Ascending aorta (tissue), 2 donors: Measurements from ENCODE around the gene CSF2RB. TPM values are rescaled to one million over a fixed set of nuclear protein-coding genes. Genes with fewer than 3 reads are reported as not detected.

ENCODE experiments used
- DNase-seq, 2 donors: peaks; one replicate each; pipeline ENCODE4 v3.0.0-alpha.2; 2019; ENCODE audit warnings: low spot score in 2 of 2
- H3K27ac ChIP-seq, 2 donors: fragments of 200-600 bp; sonication (generic); one replicate each; pipeline ENCODE4 v1.5.1; 2016 to 2017; ENCODE audit warnings: mild to moderate bottlenecking in 1 of 2
- H3K27me3 ChIP-seq: fragments of 200-600 bp; sonication (generic); one replicate; pipeline ENCODE4 v1.5.1; 2017
- H3K36me3 ChIP-seq, 2 donors: fragments of 200-600 bp; sonication (generic); one replicate each; pipeline ENCODE4 v1.5.1; 2016
- H3K4me1 ChIP-seq, 2 donors: fragments of 200-600 bp; sonication (generic); one replicate each; pipeline ENCODE4 v1.5.1; 2016 to 2017; ENCODE audit warnings: mild to moderate bottlenecking in 1 of 2
- H3K4me3 ChIP-seq, 2 donors: fragments of 200-600 bp; sonication (generic); one replicate each; pipeline ENCODE4 v1.5.1; 2016 to 2017; ENCODE audit warnings: mild to moderate bottlenecking in 1 of 2
- H3K9me3 ChIP-seq, 2 donors: fragments of 200-600 bp; sonication (generic); one replicate each; pipeline ENCODE4 v1.5.1; 2016
- intact Hi-C: fragments of 100-400 bp; cut with DNase I; formaldehyde crosslinking; loops from one replicate; pipeline ENCODE4 v1.15.1; 2023
- total RNA-seq: library from RNA; depleted of rRNA; stranded (reverse); fragments of >200 nt; gene quantifications from one replicate; pipeline ENCODE4 v1.1.0, GENCODE V29; 2016
- TF ChIP-seq, protein P1 (sequence below), 3 experiments: fragments of 200-600 bp in 2 of 3; fragments of 450-650 bp in 1 of 3; sonication (generic) in 2 of 3; IDR thresholded peaks; one replicate each; pipeline ENCODE4 v1.5.1; 2016 to 2019; ENCODE audit warnings: antibody characterized with exemption in 3 of 3, mild to moderate bottlenecking in 1 of 3, moderate library complexity in 1 of 3

The CSF2RB gene
- total RNA-seq, 1 donor from 2014 or later: 6.0 TPM

DNA sequence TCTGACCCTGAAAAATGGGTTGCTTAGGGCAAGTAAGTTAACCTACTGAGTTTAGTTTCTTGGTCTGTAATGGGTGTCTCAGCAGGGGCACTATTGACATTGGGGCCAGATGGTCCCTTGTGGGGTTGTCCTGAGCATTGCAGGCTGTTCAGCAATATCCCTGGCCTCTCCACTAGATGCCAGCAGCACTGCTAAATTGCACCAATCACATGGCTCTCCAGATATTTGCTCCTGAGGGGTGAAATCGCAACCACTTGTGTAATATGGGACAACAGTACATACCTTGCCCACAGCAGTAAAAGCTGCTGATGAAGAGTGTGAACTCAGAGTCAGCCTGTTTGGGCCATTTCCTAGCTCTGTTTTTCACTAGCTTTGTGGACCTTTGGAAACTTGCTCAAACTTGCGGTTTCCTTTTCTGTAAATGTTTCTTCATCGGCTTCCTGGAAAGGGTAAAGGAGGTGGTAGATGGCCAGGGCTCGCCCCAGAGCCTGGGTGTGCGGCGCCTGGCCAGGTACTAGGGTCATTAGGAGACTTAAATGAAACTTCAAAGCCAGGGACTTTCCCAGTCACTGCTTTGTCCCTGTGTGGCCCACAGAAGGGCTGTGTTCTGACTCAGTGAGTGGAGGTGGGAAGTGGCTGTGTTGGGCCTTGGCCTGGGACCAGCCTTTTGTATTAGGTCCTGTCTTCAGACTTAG, 39.7 kb upstream of the CSF2RB start:
- Histone ChIP-seq H3K27me3 (no peaks in the 10 kb centered on the region), H3K4me1 (no peaks in the 10 kb centered on the region), H3K27ac (no peak overlapping the region), H3K36me3 (no peaks in the 10 kb centered on the region), H3K4me3 (no peak overlapping the region), H3K9me3 (no peaks in the 10 kb centered on the region)
- no peak for DNase-seq
- TF ChIP-seq, protein P1, sequence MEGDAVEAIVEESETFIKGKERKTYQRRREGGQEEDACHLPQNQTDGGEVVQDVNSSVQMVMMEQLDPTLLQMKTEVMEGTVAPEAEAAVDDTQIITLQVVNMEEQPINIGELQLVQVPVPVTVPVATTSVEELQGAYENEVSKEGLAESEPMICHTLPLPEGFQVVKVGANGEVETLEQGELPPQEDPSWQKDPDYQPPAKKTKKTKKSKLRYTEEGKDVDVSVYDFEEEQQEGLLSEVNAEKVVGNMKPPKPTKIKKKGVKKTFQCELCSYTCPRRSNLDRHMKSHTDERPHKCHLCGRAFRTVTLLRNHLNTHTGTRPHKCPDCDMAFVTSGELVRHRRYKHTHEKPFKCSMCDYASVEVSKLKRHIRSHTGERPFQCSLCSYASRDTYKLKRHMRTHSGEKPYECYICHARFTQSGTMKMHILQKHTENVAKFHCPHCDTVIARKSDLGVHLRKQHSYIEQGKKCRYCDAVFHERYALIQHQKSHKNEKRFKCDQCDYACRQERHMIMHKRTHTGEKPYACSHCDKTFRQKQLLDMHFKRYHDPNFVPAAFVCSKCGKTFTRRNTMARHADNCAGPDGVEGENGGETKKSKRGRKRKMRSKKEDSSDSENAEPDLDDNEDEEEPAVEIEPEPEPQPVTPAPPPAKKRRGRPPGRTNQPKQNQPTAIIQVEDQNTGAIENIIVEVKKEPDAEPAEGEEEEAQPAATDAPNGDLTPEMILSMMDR (IDR thresholded peaks at IDR 0.05): peak in 2 of 3 experiments; percentile 9 to 11
- intact Hi-C loops: loop anchor here (10.0 kb wide), 1 partner anchor 91 kb away; no protein-coding TSS in a partner anchor

DNA sequence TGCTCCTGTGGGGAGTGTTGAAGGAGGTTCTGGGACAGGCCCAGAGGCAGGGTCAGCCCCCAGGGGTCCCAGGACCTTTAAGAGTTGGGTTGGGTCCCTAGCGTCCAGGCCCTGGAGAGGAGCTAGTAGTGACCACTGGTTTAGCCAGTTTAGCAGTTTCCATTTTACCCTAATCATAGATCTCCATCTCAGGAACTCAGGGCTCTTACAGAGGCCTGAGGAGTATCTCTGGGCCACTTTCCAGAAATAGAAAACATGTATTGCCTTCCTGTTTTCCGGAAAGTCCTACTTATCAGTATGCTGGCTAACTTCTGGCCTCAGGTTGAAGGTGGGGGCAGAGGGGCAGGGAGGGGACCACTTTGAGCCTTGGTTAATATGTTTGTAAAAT, 39.1 kb upstream of the CSF2RB start:
- H3K27me3 ChIP-seq: no peaks in the 10 kb centered on the region
- no peak overlapping the region for H3K27ac ChIP-seq
- TF ChIP-seq, protein P1 (IDR thresholded peaks at IDR 0.05): no peak
- no peak for DNase-seq
- no peaks in the 10 kb centered on the region for H3K4me1 ChIP-seq
- no peak overlapping the region for H3K4me3 ChIP-seq
- intact Hi-C loops: loop anchor here (10.0 kb wide), 1 partner anchor 90 kb away; no protein-coding TSS in a partner anchor
- H3K9me3 ChIP-seq: no peaks in the 10 kb centered on the region
- no peaks in the 10 kb centered on the region for H3K36me3 ChIP-seq

DNA sequence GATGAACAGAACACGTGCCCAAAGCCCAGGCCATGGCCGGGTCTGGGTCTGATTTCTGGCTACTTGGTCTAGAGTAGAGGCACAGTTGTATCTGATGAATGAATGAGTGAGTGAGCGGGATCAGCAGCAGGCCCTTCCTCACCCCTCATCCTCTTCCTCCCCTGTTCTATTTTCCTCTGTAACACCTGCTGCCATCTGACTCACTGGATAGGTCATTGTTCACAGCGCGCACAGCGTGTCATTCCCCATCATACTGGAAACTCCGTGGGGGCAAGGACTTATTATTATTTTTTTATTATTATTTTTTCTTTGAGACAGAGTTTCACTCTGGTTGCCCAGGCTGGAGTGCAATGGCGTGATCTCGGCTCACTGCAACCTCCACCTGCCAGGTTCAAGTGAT, 38.7 kb upstream of the CSF2RB start:
- DNase-seq: no peak
- H3K27me3 ChIP-seq: no peaks in the 10 kb centered on the region
- H3K9me3 ChIP-seq: no peaks in the 10 kb centered on the region
- no peaks in the 10 kb centered on the region for H3K4me1 ChIP-seq
- TF ChIP-seq, protein P1 (IDR thresholded peaks at IDR 0.05): no peak
- no peak overlapping the region for H3K4me3 ChIP-seq
- intact Hi-C loops: loop anchor here (10.0 kb wide), 1 partner anchor 90 kb away; no protein-coding TSS in a partner anchor
- H3K27ac ChIP-seq: no peak overlapping the region
- no peaks in the 10 kb centered on the region for H3K36me3 ChIP-seq

DNA sequence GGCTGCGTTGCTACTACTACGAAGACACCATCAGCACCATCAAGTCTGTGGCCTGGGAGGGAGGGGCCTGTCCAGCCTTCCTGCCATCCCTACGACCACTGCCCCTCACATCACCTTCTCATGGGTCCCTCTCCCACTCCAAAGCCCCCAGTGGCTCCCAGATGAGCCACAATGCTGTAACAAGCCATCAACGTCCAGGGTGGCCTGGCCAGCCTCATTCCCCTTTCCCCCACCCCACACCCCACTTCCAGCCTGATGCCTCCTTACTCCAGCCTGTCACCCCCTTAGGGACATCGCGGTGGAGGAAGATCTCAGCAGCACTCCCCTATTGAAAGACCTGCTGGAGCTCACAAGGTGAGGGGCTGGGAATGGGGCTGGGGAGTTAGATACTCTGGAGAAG, 37.7 kb upstream of the CSF2RB start:
- no peak overlapping the region for H3K4me3 ChIP-seq
- no peak for DNase-seq
- TF ChIP-seq, protein P1 (IDR thresholded peaks at IDR 0.05): no peak
- no peaks in the 10 kb centered on the region for H3K36me3 ChIP-seq
- no peak overlapping the region for H3K27ac ChIP-seq
- no peaks in the 10 kb centered on the region for H3K27me3 ChIP-seq
- no peaks in the 10 kb centered on the region for H3K4me1 ChIP-seq
- H3K9me3 ChIP-seq: no peaks in the 10 kb centered on the region
- intact Hi-C loops: loop anchor here (10.0 kb wide), 1 partner anchor 89 kb away; no protein-coding TSS in a partner anchor

DNA sequence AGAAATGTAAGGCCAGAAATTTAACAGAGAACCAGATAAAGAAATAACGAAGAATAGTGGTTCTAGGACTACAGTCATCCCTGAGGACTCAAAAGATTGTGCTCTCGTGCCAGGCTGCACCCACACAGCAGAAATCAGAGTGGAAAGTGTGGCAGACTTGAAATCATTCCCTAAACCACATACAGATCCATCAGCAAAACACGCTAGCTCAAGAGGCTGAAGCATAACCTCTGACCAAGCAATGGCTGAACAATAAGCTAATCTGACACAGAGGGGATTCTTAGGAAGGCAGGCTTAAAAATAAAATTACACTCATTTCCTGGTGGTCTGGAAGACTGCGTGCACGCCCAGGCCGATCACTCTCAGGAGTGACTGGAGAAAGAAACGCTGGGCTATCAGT, 33.7 kb upstream of the CSF2RB start:
- DNase-seq: no peak
- intact Hi-C loops: loop anchor here (10.0 kb wide), 1 partner anchor 85 kb away; no protein-coding TSS in a partner anchor
- H3K4me1 ChIP-seq: no peaks in the 10 kb centered on the region
- no peaks in the 10 kb centered on the region for H3K36me3 ChIP-seq
- H3K27me3 ChIP-seq: no peaks in the 10 kb centered on the region
- no peak overlapping the region for H3K4me3 ChIP-seq
- TF ChIP-seq, protein P1 (IDR thresholded peaks at IDR 0.05): no peak
- peaks cover 0 to 12% of the 10 kb centered on the region in 2 donors for H3K9me3 ChIP-seq
- H3K27ac ChIP-seq: no peak overlapping the region
